ENCODE data around the gene FAM25A.

The FAM25A gene

GRCh38 chr10:87066178-87066577 lies 46.1 kb downstream of the FAM25A start:
- TF ChIP-seq, protein P1, sequence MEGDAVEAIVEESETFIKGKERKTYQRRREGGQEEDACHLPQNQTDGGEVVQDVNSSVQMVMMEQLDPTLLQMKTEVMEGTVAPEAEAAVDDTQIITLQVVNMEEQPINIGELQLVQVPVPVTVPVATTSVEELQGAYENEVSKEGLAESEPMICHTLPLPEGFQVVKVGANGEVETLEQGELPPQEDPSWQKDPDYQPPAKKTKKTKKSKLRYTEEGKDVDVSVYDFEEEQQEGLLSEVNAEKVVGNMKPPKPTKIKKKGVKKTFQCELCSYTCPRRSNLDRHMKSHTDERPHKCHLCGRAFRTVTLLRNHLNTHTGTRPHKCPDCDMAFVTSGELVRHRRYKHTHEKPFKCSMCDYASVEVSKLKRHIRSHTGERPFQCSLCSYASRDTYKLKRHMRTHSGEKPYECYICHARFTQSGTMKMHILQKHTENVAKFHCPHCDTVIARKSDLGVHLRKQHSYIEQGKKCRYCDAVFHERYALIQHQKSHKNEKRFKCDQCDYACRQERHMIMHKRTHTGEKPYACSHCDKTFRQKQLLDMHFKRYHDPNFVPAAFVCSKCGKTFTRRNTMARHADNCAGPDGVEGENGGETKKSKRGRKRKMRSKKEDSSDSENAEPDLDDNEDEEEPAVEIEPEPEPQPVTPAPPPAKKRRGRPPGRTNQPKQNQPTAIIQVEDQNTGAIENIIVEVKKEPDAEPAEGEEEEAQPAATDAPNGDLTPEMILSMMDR (conservative IDR thresholded peaks at IDR 0.05; ENCODE audit: low read depth, low read length): no peak
- no peak overlapping the region for H3K4me3 ChIP-seq (ENCODE audit: low read depth, low read length)
- no peak for DNase-seq (ENCODE audit: low read depth)

DNA sequence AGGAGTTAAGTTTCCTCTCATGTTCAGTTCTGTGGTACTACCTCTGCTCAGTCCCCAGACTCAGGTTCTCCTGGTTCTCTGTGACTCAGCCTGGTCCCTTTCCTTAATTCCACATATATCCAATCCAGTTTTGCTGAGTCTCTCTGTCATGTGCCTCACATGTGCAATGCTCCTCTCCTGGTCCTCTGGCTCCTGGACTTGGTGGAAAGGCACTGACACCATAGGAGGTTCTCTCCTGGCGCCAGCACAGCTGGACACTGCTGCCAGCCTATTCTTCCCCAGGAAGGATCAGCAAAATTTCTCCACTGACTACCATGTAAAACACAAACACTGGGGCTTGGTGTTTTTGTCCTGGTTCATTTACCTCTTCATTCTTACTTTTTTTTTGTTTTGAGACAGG lies 46.8 kb downstream of the FAM25A start:
- no peak for DNase-seq (ENCODE audit: low read depth)
- no peak overlapping the region for H3K4me3 ChIP-seq (ENCODE audit: low read depth, low read length)
- TF ChIP-seq, protein P1 (conservative IDR thresholded peaks at IDR 0.05; ENCODE audit: low read depth, low read length): no peak

GRCh38 chr10:87068281-87068680 lies 48.2 kb downstream of the FAM25A start:
- TF ChIP-seq, protein P1 (conservative IDR thresholded peaks at IDR 0.05; ENCODE audit: low read depth, low read length): no peak
- no peak overlapping the region for H3K4me3 ChIP-seq (ENCODE audit: low read depth, low read length)
- DNase-seq (ENCODE audit: low read depth): no peak

DNA sequence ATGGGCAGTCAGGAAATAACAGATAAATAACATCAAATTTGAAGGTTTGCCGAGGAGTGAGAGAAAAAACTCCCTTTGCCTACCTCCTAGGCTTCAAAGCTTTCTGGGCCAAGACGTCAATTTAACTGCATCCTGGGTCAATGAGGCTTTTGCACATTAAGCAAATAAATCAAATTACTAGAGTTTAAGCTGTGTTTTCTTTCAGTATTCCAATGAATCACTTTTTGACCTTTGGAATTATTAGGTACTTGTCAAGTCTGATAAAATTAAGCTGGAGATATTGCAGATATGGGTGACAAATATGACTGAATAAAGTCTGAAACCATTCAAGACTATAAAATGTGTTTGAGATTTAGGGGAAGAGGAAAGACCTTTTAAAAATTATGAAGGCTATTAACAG lies 52.4 kb downstream of the FAM25A start:
- no peak for DNase-seq (ENCODE audit: low read depth)
- TF ChIP-seq, protein P1 (conservative IDR thresholded peaks at IDR 0.05; ENCODE audit: low read depth, low read length): no peak
- no peak overlapping the region for H3K4me3 ChIP-seq (ENCODE audit: low read depth, low read length)
